ENCODE data around the gene VHLL. TPM values are rescaled to one million over a fixed set of nuclear protein-coding genes. Genes with fewer than 3 reads are reported as not detected.

VHLL gene
- total RNA-seq, 4 donors from 2014 or later = not detected

- TF ChIP-seq CTCF (IDR thresholded peaks at IDR 0.05) = no peak
- ATAC-seq (ENCODE audit: low FRiP score) (peak; percentile 92), DNase-seq (ENCODE audit: low spot score) (peak; percentile 86)
Observed at GRCh38 chr1:156282479-156283222, 16.5 kb downstream of the VHLL start, which contains the start of gene SMG5. Gene SMG5 (minus strand): TSS chr1:156282825. CDS start chr1:156282680, 145 bp downstream.

GRCh38 chr1:156281693-156282478, 17.2 kb downstream of the VHLL start:
- TF ChIP-seq CTCF (IDR thresholded peaks at IDR 0.05) = no peak
- DNase-seq (ENCODE audit: low spot score) (no peak), ATAC-seq (ENCODE audit: low FRiP score) (no peak)

GRCh38 chr1:156281281-156281680, 17.8 kb downstream of the VHLL start:
- ATAC-seq (ENCODE audit: low FRiP score) (no peak), DNase-seq (ENCODE audit: low spot score) (no peak)
- TF ChIP-seq CTCF (IDR thresholded peaks at IDR 0.05) = no peak

GRCh38 chr1:156279837-156280236, 19.3 kb downstream of the VHLL start:
- DNase-seq (ENCODE audit: low spot score) (no peak), ATAC-seq (ENCODE audit: low FRiP score) (no peak)
- TF ChIP-seq CTCF (IDR thresholded peaks at IDR 0.05) = no peak

GRCh38 chr1:156276966-156277381, 22.1 kb downstream of the VHLL start:
- DNase-seq (ENCODE audit: low spot score) = no peak
- ATAC-seq (ENCODE audit: low FRiP score) = peak; percentile 62
- no peak for TF ChIP-seq CTCF (IDR thresholded peaks at IDR 0.05)

GRCh38 chr1:156276532-156276931, 22.6 kb downstream of the VHLL start:
- no peak for ATAC-seq (ENCODE audit: low FRiP score)
- TF ChIP-seq CTCF (IDR thresholded peaks at IDR 0.05) = no peak
- no peak for DNase-seq (ENCODE audit: low spot score)

Data from omental fat pad (tissue), 4 donors.